Measurements from ENCODE around the gene SAMD7. TPM values are rescaled to one million over a fixed set of nuclear protein-coding genes. Genes with fewer than 3 reads are reported as not detected.

The SAMD7 gene
- total and polyA plus RNA-seq, 9 of the 15 experiments (the other 6 are each of a cell fraction or from before 2014, with no cell fraction given) = not detected

- no peak for DNase-seq (ENCODE audit: extremely low read depth in 1 of 4, low spot score in 3 of 4)
- no peak for FAIRE-seq
- Histone ChIP-seq H3K79me2 (ENCODE audit: control insufficient read depth, insufficient read depth, low read length) (no peaks in the 10 kb centered on the region), H3K4me3 (no peak overlapping the region), H3K27me3 (ENCODE audit: control insufficient read depth in 2 of 2, insufficient read depth in 2 of 2, low read length in 2 of 2) (peaks cover 4 to 13% of the 10 kb centered on the region in 2 experiments; a peak in 2 of 5 replicates), H3K4me2 (ENCODE audit: insufficient read depth, low read length) (no peak overlapping the region), H3K9ac (ENCODE audit: insufficient read depth in 1 of 2, low read depth in 2 of 2, low read length in 2 of 2) (no peak overlapping the region), H3K9me1 (ENCODE audit: control insufficient read depth, insufficient read depth, low read length) (no peaks in the 10 kb centered on the region), H3K9me3 (replicated peaks; ENCODE audit: control insufficient read depth, insufficient read depth, low read depth, low read length) (no peaks in the 10 kb centered on the region), H4K20me1 (replicated peaks; ENCODE audit: control insufficient read depth, insufficient read depth, low read length) (no peaks in the 10 kb centered on the region), H3K36me3 (ENCODE audit: control insufficient read depth, insufficient read depth, low read length) (no peaks in the 10 kb centered on the region), H2AFZ (ENCODE audit: low read depth, low read length) (no peak overlapping the region), H3K4me1 (replicated peaks in 1 of 2; ENCODE audit: control insufficient read depth in 2 of 2, insufficient read depth in 2 of 2, low read length in 2 of 2) (no peaks in the 10 kb centered on the region; a peak in 1 of 5 replicates), H3K27ac (ENCODE audit: extremely low read depth, low read depth, low read length) (no peak overlapping the region)
- CTCF ChIA-PET (ENCODE audit: low intra/inter-chr PET ratio) = no interaction called here
- POLR2A ChIA-PET = interaction anchor here (0.8 to 1.1 kb wide), 3 partner anchors 9 to 98 kb away, joined by 3 to 4 read pairs (median 3); no protein-coding TSS in a partner anchor
- whole genome bisulfite sequencing (ENCODE audit: insufficient coverage, low coverage, missing lambda C conversion rate) = 11% methylated on average over 4 of the region's 4 CpGs
- in situ Hi-C loops (cut with MboI) (no loop called here), intact Hi-C loops (cut with micrococcal nuclease) (no loop called here)
- ATAC-seq = no peak
- no TSS peak for BruUV-seq (replicated peaks)
- TF ChIP-seq ZKSCAN3 (CRISPR knock-in tag; IDR thresholded peaks at IDR 0.05) (no peak), C11orf30 (IDR thresholded peaks at IDR 0.05; ENCODE audit: low read depth) (no peak), ZFP1 (CRISPR knock-in tag; IDR thresholded peaks at IDR 0.05) (no peak), E2F1 (CRISPR knock-in tag; IDR thresholded peaks at IDR 0.05) (no peak), TFE3 (CRISPR knock-in tag; IDR thresholded peaks at IDR 0.05) (peak; percentile 92), TEAD4 (IDR thresholded peaks at IDR 0.05; ENCODE audit: low read length) (no peak), TEAD4 (CRISPR knock-in tag; IDR thresholded peaks at IDR 0.05; ENCODE audit: borderline replicate concordance) (no peak), POLR2G (IDR thresholded peaks at IDR 0.05; ENCODE audit: low read depth, low read length) (no peak), THRA (IDR thresholded peaks at IDR 0.05) (no peak), LEF1 (IDR thresholded peaks at IDR 0.05) (no peak), CBFA2T2 (conservative IDR thresholded peaks at IDR 0.05) (peak; percentile 49; the same call in 1 of the 2 replicates), KHSRP (IDR thresholded peaks at IDR 0.05) (no peak), USF2 (CRISPR knock-in tag; IDR thresholded peaks at IDR 0.05) (peak; percentile 56), USF1 (CRISPR knock-in tag; IDR thresholded peaks at IDR 0.05) (peak; percentile 19; the same call in 1 of the 2 replicates), KAT7 (CRISPR knock-in tag; IDR thresholded peaks at IDR 0.05; ENCODE audit: borderline replicate concordance) (no peak), TOE1 (IDR thresholded peaks at IDR 0.05; ENCODE audit: borderline replicate concordance) (peak; percentile 54; the same call in 1 of the 2 replicates), TOE1 (CRISPR knock-in tag; IDR thresholded peaks at IDR 0.05; ENCODE audit: borderline replicate concordance, low read depth) (no peak), RAD51 (IDR thresholded peaks at IDR 0.05; ENCODE audit: borderline replicate concordance, low read depth) (peak; percentile 83)
Measured at GRCh38 chr3:169880576-169881250, 30.7 kb upstream of the SAMD7 start.

All from K562 (cell line).